H1 (cell line): ENCODE data around the gene SCG3. TPM values are rescaled to one million over a fixed set of nuclear protein-coding genes. Genes with fewer than 3 reads are reported as not detected.

Experiments
- CBX5 ChIP-seq: fragments of 300-800, 300-1000 bp; sonication (generic); IDR thresholded peaks from 2 replicates; pipeline ENCODE4 v1.7.1; 2016; ENCODE audit warnings: antibody characterized with exemption, low read length, low read depth
- CHD1 ChIP-seq: IDR thresholded peaks from 2 replicates; pipeline ENCODE4 v1.6.1; 2012; ENCODE audit warnings: low read depth, low read length, improper control_type of control experiment
- CHD7 ChIP-seq: fragments of 300-600 bp; sonication (generic); IDR thresholded peaks from 2 replicates; pipeline ENCODE4 v1.7.1; 2012; ENCODE audit warnings: low read length, moderate library complexity, mild to moderate bottlenecking, inconsistent platforms; ENCODE audit not compliant: insufficient replicate concordance
- EP300 ChIP-seq, 2 experiments: IDR thresholded peaks; 1 replicate in 1 of 2; 2 replicates in 1 of 2; pipeline ENCODE4 v1.6.1; 2011 to 2012; ENCODE audit warnings: low read depth in 2 of 2, low read length in 2 of 2, mild to moderate bottlenecking in 2 of 2, borderline replicate concordance in 1 of 2, inconsistent platforms in 1 of 2, moderate library complexity in 1 of 2
- KDM4A ChIP-seq: IDR thresholded peaks from one replicate; pipeline ENCODE4 v1.7.1; 2012; ENCODE audit warnings: low read depth, mild to moderate bottlenecking, moderate library complexity, low read length, inconsistent platforms; ENCODE audit not compliant: severe bottlenecking
- MAFK ChIP-seq: IDR thresholded peaks from 2 replicates; pipeline ENCODE4 v1.6.1; 2012; ENCODE audit warnings: low read depth, mild to moderate bottlenecking, improper control_type of control experiment, low read length
- SIX5 ChIP-seq: IDR thresholded peaks from 2 replicates; pipeline ENCODE4 v1.6.1; 2011; ENCODE audit warnings: mild to moderate bottlenecking, low read depth, low read length
- TEAD4 ChIP-seq: IDR thresholded peaks from 2 replicates; pipeline ENCODE4 v1.6.1; 2012; ENCODE audit warnings: low read depth, low read length, inconsistent platforms, mixed read lengths
- polyA plus RNA-seq, 7 experiments: library from polyadenylated mRNA; depleted of rRNA in 3 of 7; stranded (reverse) in 5 of 7; unstranded in 2 of 7; fragments of >200 nt in 5 of 7; fragments of 200-250 nt in 2 of 7; gene quantifications; 1 replicate in 5 of 7; 2 replicates in 1 of 7; 4 replicates in 1 of 7; pipeline versions ENCODE4 v1.2.1 to v1.2.3, GENCODE V29; 2011 to 2013; ENCODE audit warnings: missing spikeins in 2 of 7, mixed read lengths in 2 of 7
- total RNA-seq: library from RNA; stranded (reverse); fragmentation: NEBNext Ultra II Directional; extraction: Animal tissue kit (Norgen Biotek cat#: 25700); gene quantifications from 2 replicates; pipeline ENCODE4 v1.2.1, GENCODE V29; 2021

Gene SCG3
- total and polyA plus RNA-seq, 2 of the 8 experiments (the other 6 are each of a cell fraction or from before 2014, with no cell fraction given), result 5.2 to 45.9 TPM

- TF ChIP-seq CHD7 (no peak), CBX5 (no peak), KDM4A (no peak), TEAD4 (no peak), EP300 (IDR thresholded peaks at IDR 0.05; ENCODE audit: borderline replicate concordance in 1 of 2, low read depth in 2 of 2, low read length in 2 of 2) (no peak), SIX5 (no peak), CHD1 (no peak), MAFK (no peak)
Observed at GRCh38 chr15:51672913-51673857, 8.1 kb upstream of the SCG3 start (continued).
